GM13977 (cell line): ENCODE results near the gene GAS2.

Experiments
- DNase-seq: peaks from one replicate; pipeline ENCODE4 v3.0.0; 2012; ENCODE audit warnings: low spot score
- CTCF ChIP-seq: IDR thresholded peaks from 2 replicates; pipeline ENCODE4 v1.5.1; 2012; ENCODE audit warnings: mild to moderate bottlenecking, control low read depth; ENCODE audit not compliant: insufficient read depth; ENCODE audit errors: extremely low read depth, missing control alignments
- in situ Hi-C: fragments of 300-500 bp; cut with MboI; formaldehyde crosslinking; loops from one replicate; pipeline ENCODE4 v1.12.0; 2022; ENCODE audit warnings: low sequenced_read_pairs, low pct_unique_long_range_greater_than_20kb, mixed read lengths, inconsistent platforms; ENCODE audit not compliant: unreplicated experiment

Gene GAS2

GRCh38 chr11:22671751-22672150 lies 5.3 kb downstream of the GAS2 start:
- in situ Hi-C loops, result no loop called here
- no peak for DNase-seq
- no peak for TF ChIP-seq CTCF

- no peak for TF ChIP-seq CTCF
- in situ Hi-C loops, result no loop called here
- DNase-seq, result no peak
Observed at GRCh38 chr11:22674470-22675439, 8.3 kb downstream of the GAS2 start.

GRCh38 chr11:22677153-22677903 lies 10.9 kb downstream of the GAS2 start:
- in situ Hi-C loops, result no loop called here
- DNase-seq, result no peak
- no peak for TF ChIP-seq CTCF

GRCh38 chr11:22680628-22681027 lies 14.2 kb downstream of the GAS2 start:
- DNase-seq, result no peak
- in situ Hi-C loops, result no loop called here
- no peak for TF ChIP-seq CTCF

- DNase-seq, result no peak
- TF ChIP-seq CTCF, result no peak
- in situ Hi-C loops, result no loop called here
Observed at GRCh38 chr11:22681281-22681812, 14.9 kb downstream of the GAS2 start.

- no peak for TF ChIP-seq CTCF
- in situ Hi-C loops, result no loop called here
- DNase-seq, result no peak
Observed at GRCh38 chr11:22684082-22684481, 17.7 kb downstream of the GAS2 start.
